CD1c-positive myeloid dendritic cell (primary cell): ENCODE results near the gene BEX4.

Experiments used
- DNase-seq: peaks from one replicate; pipeline ENCODE4 v3.0.0-alpha.2; 2016; ENCODE audit errors: extremely low spot score

BEX4 gene

DNA sequence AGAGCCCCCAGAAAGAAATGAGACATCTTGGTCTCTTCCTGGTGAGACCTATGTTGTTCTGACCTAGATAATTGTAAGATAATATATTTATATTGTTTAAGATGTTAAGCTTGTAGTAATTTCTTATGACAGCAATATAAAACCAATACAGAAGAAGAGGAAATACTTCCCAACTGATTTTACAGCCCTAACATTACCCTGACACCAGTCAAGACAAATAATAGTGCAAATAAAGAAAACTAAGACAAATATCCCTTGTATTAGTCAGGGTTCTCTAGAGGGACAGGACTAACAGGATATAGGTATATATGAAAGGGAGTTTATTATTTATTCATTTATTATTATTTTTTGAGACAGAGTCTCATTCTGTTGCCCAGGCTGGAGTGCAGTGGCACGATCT lies 21.4 kb downstream of the BEX4 start:
- DNase-seq: no peak

GRCh38 chrX:103240155-103240554 lies 25.2 kb downstream of the BEX4 start:
- no peak for DNase-seq

DNA sequence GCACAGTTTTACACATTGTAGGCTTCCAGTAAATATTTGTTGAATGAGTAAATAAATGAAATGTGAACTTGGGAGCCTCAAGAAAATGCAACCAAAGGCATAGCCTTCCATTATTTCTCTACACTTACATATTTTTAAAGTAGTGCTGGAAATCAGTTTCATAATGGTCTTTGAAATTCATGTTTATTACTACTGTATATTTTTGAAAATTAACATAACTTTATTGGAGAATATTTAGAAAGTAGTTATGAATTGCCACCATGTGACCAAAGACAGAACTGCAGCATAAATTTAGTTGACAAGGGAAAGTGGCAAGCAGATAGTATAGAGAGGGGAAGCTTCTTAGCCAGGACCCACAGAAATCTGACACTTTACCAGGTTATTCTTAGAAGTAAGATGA lies 33.6 kb downstream of the BEX4 start:
- DNase-seq: peak; percentile 43

GRCh38 chrX:103249805-103250204 lies 34.9 kb downstream of the BEX4 start:
- DNase-seq: no peak

- DNase-seq: no peak
These were observed 36.1 kb downstream of the BEX4 start for GRCh38 chrX:103250977-103251376.

- peak; percentile 1 for DNase-seq
These were observed 38.7 kb downstream of the BEX4 start for GRCh38 chrX:103253608-103254007.

GRCh38 chrX:103254171-103254824 lies 39.4 kb downstream of the BEX4 start:
- DNase-seq: peak; percentile 1

GRCh38 chrX:103254921-103255493 lies 40.1 kb downstream of the BEX4 start, which contains the start of gene TCEAL8:
Gene TCEAL8 (minus strand): TSS chrX:103255155. CDS start chrX:103253979, 1,176 bp downstream.
- peak; percentile 72 for DNase-seq

GRCh38 chrX:103256651-103257050 lies 41.7 kb downstream of the BEX4 start:
- no peak for DNase-seq

- DNase-seq: no peak
These were observed 43.4 kb downstream of the BEX4 start for GRCh38 chrX:103258275-103258674.
